ENCODE measurements around the gene SPOP. TPM values are rescaled to one million over a fixed set of nuclear protein-coding genes. Genes with fewer than 3 reads are reported as not detected.

SPOP gene
- total and polyA plus RNA-seq, 2 of the 4 experiments (the other 2 are of a cell fraction), result 24.9 to 47.5 TPM

DNA sequence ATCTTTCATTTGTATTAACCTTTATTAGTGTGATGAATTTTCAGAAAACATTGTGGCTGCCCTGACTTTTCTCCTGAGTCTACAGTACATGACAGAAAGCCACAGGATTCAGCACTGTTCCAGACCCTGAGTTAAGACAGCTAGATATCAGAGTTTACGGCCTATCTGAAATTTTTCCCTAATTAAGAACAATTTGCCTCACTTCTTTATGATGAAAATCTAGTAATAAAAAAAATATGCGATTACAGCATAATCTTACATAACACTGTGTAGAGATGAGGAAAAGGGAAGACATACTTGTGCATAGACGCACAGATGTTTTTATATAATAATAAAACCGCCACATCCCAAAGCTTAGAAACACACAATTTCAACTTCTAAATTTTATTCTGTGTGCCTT is 7.3 kb downstream of the SPOP start:
- Histone ChIP-seq H3K9ac (ENCODE audit: low read depth, low read length) (no peak overlapping the region), H3K4me2 (ENCODE audit: low read depth, low read length) (no peak overlapping the region), H3K79me1 (ENCODE audit: low read depth in 1 of 2, low read length in 2 of 2) (peaks cover 22 to 53% of the 10 kb centered on the region in 2 experiments), H4K91ac (ENCODE audit: insufficient read depth, low read depth, low read length) (no peak overlapping the region), H2BK20ac (ENCODE audit: low read depth, low read length) (no peak overlapping the region), H4K20me1 (ENCODE audit: insufficient read depth, low read length) (peaks cover 19% of the 10 kb centered on the region), H3K4ac (ENCODE audit: low read depth, low read length) (no peak overlapping the region), H3K23ac (ENCODE audit: low read depth, low read length) (no peak overlapping the region), H3K9me1 (ENCODE audit: insufficient read depth, low read length) (0 out of 2 replicates have a peak, but pooled peaks cover 1% of the 10 kb centered on the region), H2AFZ (replicated peaks; ENCODE audit: low read length, poor library complexity) (no peak overlapping the region), H2BK120ac (ENCODE audit: low read depth, low read length) (no peak overlapping the region), H3K56ac (ENCODE audit: extremely low read depth, insufficient read depth, low read length) (no peak overlapping the region), H3K4me1 (ENCODE audit: control insufficient read depth, insufficient read depth, low read length) (no peaks in the 10 kb centered on the region), H3K27me3 (ENCODE audit: control insufficient read depth, insufficient read depth, low read length) (no peaks in the 10 kb centered on the region), H3K36me3 (ENCODE audit: control insufficient read depth, insufficient read depth, low read length) (no peaks in the 10 kb centered on the region), H3K9me3 (ENCODE audit: control insufficient read depth, insufficient read depth, low read length) (no peaks in the 10 kb centered on the region), H3K14ac (replicated peaks; ENCODE audit: low read depth, low read length) (no peak overlapping the region), H2BK5ac (ENCODE audit: low read depth, low read length, poor library complexity, severe bottlenecking) (no peak overlapping the region), H3K4me3 (ENCODE audit: insufficient read depth, low read depth, low read length) (no peak overlapping the region), H2AK5ac (ENCODE audit: low read depth, low read length) (no peak overlapping the region), H4K8ac (ENCODE audit: low read depth in 2 of 2, low read length in 2 of 2) (no peak overlapping the region), H2AK9ac (replicated peaks; ENCODE audit: low read depth, low read length, poor library complexity) (no peak overlapping the region), H3K27ac (ENCODE audit: insufficient read depth, low read length) (no peak overlapping the region), H4K5ac (ENCODE audit: low read depth, low read length) (no peak overlapping the region), H2BK15ac (ENCODE audit: low read depth, low read length) (no peak overlapping the region), H3K18ac (ENCODE audit: low read depth, low read length) (no peak overlapping the region)
- POLR2A ChIA-PET (ENCODE audit: unreplicated experiment), result no interaction called here
- TF ChIP-seq SMC3 (IDR thresholded peaks at IDR 0.05; ENCODE audit: low read depth, low read length) (no peak), CHD1 (IDR thresholded peaks at IDR 0.05; ENCODE audit: low read depth, low read length) (no peak), RCOR1 (IDR thresholded peaks at IDR 0.05; ENCODE audit: insufficient replicate concordance, low read length) (no peak), ELK1 (IDR thresholded peaks at IDR 0.05; ENCODE audit: borderline replicate concordance, low read depth, low read length) (no peak), RAD21 (IDR thresholded peaks at IDR 0.05; ENCODE audit: low read length) (no peak), MAFK (IDR thresholded peaks at IDR 0.05; ENCODE audit: low read depth, low read length) (no peak), FOS (IDR thresholded peaks at IDR 0.05; ENCODE audit: low read depth, low read length) (no peak)
- TF ChIP-seq, protein P1, sequence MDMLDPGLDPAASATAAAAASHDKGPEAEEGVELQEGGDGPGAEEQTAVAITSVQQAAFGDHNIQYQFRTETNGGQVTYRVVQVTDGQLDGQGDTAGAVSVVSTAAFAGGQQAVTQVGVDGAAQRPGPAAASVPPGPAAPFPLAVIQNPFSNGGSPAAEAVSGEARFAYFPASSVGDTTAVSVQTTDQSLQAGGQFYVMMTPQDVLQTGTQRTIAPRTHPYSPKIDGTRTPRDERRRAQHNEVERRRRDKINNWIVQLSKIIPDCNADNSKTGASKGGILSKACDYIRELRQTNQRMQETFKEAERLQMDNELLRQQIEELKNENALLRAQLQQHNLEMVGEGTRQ (IDR thresholded peaks at IDR 0.05; ENCODE audit: low read depth, low read length), result no peak
- whole genome bisulfite sequencing, 2 experiments (ENCODE audit: extremely low coverage in 2 of 2, insufficient read length in 1 of 2), result no CpG with 5 or more reads among the region's 4 CpGs
- DNase-seq (no peak), ATAC-seq (ENCODE audit: low read depth) (no peak)
- dilution Hi-C loops (cut with HindIII; ENCODE audit: low sequenced_read_pairs, unreplicated experiment) (no loop called here), intact Hi-C loops (cut with micrococcal nuclease) (no loop called here), in situ Hi-C loops (cut with MboI; ENCODE audit: low sequenced_read_pairs) (no loop called here)
- CTCF ChIA-PET, result interaction anchor here (0.6 kb wide), 1 partner anchor 15 kb away, joined by 3 read pairs; no protein-coding TSS in a partner anchor
- BruUV-seq (replicated peaks), result no TSS peak
